NCI-H2081 treated with DMSO at 0.1 percent for 48 hours (cell line): ENCODE results near the gene AHCYL1.

Experiments
- DNase-seq: peaks from one replicate; lab custom pipeline; 2025; lab: John Stamatoyannopoulos, UW

Gene AHCYL1

GRCh38 chr1:109976762-109977161, 7.8 kb upstream of the AHCYL1 start:
- no peak for DNase-seq

GRCh38 chr1:109977225-109977624, 7.3 kb upstream of the AHCYL1 start:
- DNase-seq = no peak

- no peak for DNase-seq
Measured at GRCh38 chr1:109977657-109978378, 6.7 kb upstream of the AHCYL1 start.

- no peak for DNase-seq
Measured at GRCh38 chr1:109978761-109979488, 5.6 kb upstream of the AHCYL1 start.

GRCh38 chr1:109979489-109980091, 5.0 kb upstream of the AHCYL1 start:
- no peak for DNase-seq

GRCh38 chr1:109980324-109981003, 4.1 kb upstream of the AHCYL1 start:
- no peak for DNase-seq

- DNase-seq = no peak
Measured at GRCh38 chr1:109981004-109981335, 3.6 kb upstream of the AHCYL1 start.

- no peak for DNase-seq
Measured at GRCh38 chr1:109983380-109984189, 980 bp upstream of the AHCYL1 start.

GRCh38 chr1:109984190-109984455, 442 bp upstream of the AHCYL1 start:
- no peak for DNase-seq

- no peak for DNase-seq
Measured at GRCh38 chr1:109985247-109986053, 885 bp downstream of the AHCYL1 start.

- DNase-seq = no peak
Measured at GRCh38 chr1:109986054-109986444, 1.5 kb downstream of the AHCYL1 start.

GRCh38 chr1:109988349-109988914, 3.9 kb downstream of the AHCYL1 start:
- DNase-seq = no peak

- no peak for DNase-seq
Measured at GRCh38 chr1:109989506-109990301, 5.1 kb downstream of the AHCYL1 start.

GRCh38 chr1:109990302-109990653, 5.7 kb downstream of the AHCYL1 start:
- DNase-seq = no peak

- no peak for DNase-seq
Measured at GRCh38 chr1:109991400-109991925, 6.9 kb downstream of the AHCYL1 start.

- no peak for DNase-seq
Measured at GRCh38 chr1:109993885-109994284, 9.3 kb downstream of the AHCYL1 start.

- no peak for DNase-seq
Measured at GRCh38 chr1:109994654-109995053, 10.1 kb downstream of the AHCYL1 start.

- no peak for DNase-seq
Measured at GRCh38 chr1:109995536-109995935, 11.0 kb downstream of the AHCYL1 start.

GRCh38 chr1:109996476-109996875, 11.9 kb downstream of the AHCYL1 start:
- DNase-seq = no peak
